OCI-LY7 (cell line): ENCODE results near the gene NAA40.

Experiments
- CTCF ChIP-seq: fragments of 200-600 bp; sonication (generic); conservative IDR thresholded peaks from 2 replicates; pipeline ENCODE4 v1.5.1; 2014; ENCODE audit warnings: mild to moderate bottlenecking, antibody characterized with exemption, low read length, moderate library complexity, mixed read lengths
- EZH2phosphoT487 ChIP-seq: fragments of 200-600 bp; sonication (generic); IDR thresholded peaks from 2 replicates; pipeline ENCODE4 v1.6.1; 2018; ENCODE audit warnings: low read depth, borderline replicate concordance, mild to moderate bottlenecking, mixed run types, antibody characterized with exemption, low read length, moderate library complexity, mixed read lengths

GRCh38 chr11:63914896-63915691, 23.7 kb upstream of the NAA40 start:
- TF ChIP-seq CTCF (no peak), EZH2phosphoT487 (no peak)
